Keratinocyte (primary cell): ENCODE measurements around the gene CCDC71. TPM values are rescaled to one million over a fixed set of nuclear protein-coding genes. Genes with fewer than 3 reads are reported as not detected.

Source experiments
- DNase-seq: peaks from one replicate; pipeline ENCODE4 v3.0.0-alpha.2; 2011; ENCODE audit warnings: low read depth, missing footprints, low spot score
- FAIRE-seq: peaks from 2 replicates; lab custom pipeline; 2011; peaks lifted over from hg19 to GRCh38; lab: Jason Lieb, UNC
- H2AFZ ChIP-seq: 2 replicates; pipeline ENCODE4 v1.6.0; 2012; ENCODE audit warnings: low read length, control low read depth, inconsistent platforms; ENCODE audit not compliant: control insufficient read depth
- H3K27ac ChIP-seq: 2 replicates; pipeline ENCODE4 v1.5.1; 2011; ENCODE audit warnings: low read length; ENCODE audit not compliant: control insufficient read depth, insufficient read depth
- H3K27me3 ChIP-seq: 3 replicates; pipeline ENCODE4 v1.6.0; 2011; ENCODE audit warnings: low read length; ENCODE audit not compliant: control insufficient read depth, insufficient read depth; ENCODE audit errors: extremely low read depth
- H3K36me3 ChIP-seq, 2 experiments: 2 replicates in 1 of 2; 3 replicates in 1 of 2; pipeline ENCODE4 v1.5.1; 2011; ENCODE audit warnings: low read length in 2 of 2, mild to moderate bottlenecking in 1 of 2; ENCODE audit not compliant: control insufficient read depth in 2 of 2, insufficient read depth in 2 of 2; ENCODE audit errors: extremely low read depth in 1 of 2
- H3K4me1 ChIP-seq: 3 replicates; pipeline ENCODE4 v1.5.1; 2011; ENCODE audit warnings: low read length; ENCODE audit not compliant: control insufficient read depth, insufficient read depth; ENCODE audit errors: extremely low read depth
- H3K4me2 ChIP-seq: 3 replicates; pipeline ENCODE4 v1.6.0; 2011; ENCODE audit warnings: low read depth, low read length; ENCODE audit not compliant: control insufficient read depth, insufficient read depth; ENCODE audit errors: extremely low read depth
- H3K4me3 ChIP-seq, 3 experiments: fragments of 200-600 bp in 1 of 3; sonication (generic) in 1 of 3; 2 replicates in 2 of 3; 3 replicates in 1 of 3; pipeline ENCODE4 v1.5.1; 2011 to 2016; ENCODE audit warnings: low read length in 3 of 3, mild to moderate bottlenecking in 3 of 3, control low read depth in 2 of 3, inconsistent platforms in 1 of 3, low read depth in 1 of 3, mixed read lengths in 1 of 3, mixed run types in 1 of 3, moderate library complexity in 1 of 3; ENCODE audit not compliant: control insufficient read depth in 2 of 3, insufficient read depth in 2 of 3; ENCODE audit errors: extremely low read depth in 1 of 3
- H3K79me2 ChIP-seq: 2 replicates; pipeline ENCODE4 v1.6.0; 2012; ENCODE audit warnings: low read length; ENCODE audit not compliant: control insufficient read depth, insufficient read depth
- H3K9ac ChIP-seq: 3 replicates; pipeline ENCODE4 v1.6.0; 2011; ENCODE audit warnings: low read length; ENCODE audit not compliant: control insufficient read depth, insufficient read depth; ENCODE audit errors: extremely low read depth
- H3K9me1 ChIP-seq: 3 replicates; pipeline ENCODE4 v1.6.0; 2011; ENCODE audit warnings: low read length; ENCODE audit not compliant: control insufficient read depth, insufficient read depth; ENCODE audit errors: extremely low read depth
- H3K9me3 ChIP-seq: 2 replicates; pipeline ENCODE4 v1.5.1; 2012; ENCODE audit warnings: low read depth, low read length; ENCODE audit not compliant: control insufficient read depth
- H4K20me1 ChIP-seq: 3 replicates; pipeline ENCODE4 v1.6.0; 2011; ENCODE audit warnings: low read length; ENCODE audit not compliant: control insufficient read depth, insufficient read depth; ENCODE audit errors: extremely low read depth
- CTCF ChIP-seq, 3 experiments: IDR thresholded peaks in 1 of 3; conservative IDR thresholded peaks in 1 of 3; optimal IDR thresholded peaks in 1 of 3; 2 replicates in 2 of 3; 3 replicates in 1 of 3; pipeline versions ENCODE3 to v1.5.1; 2011; ENCODE audit warnings: low read length in 3 of 3, mild to moderate bottlenecking in 3 of 3, moderate library complexity in 2 of 3, control low read depth in 1 of 3, inconsistent platforms in 1 of 3; ENCODE audit not compliant: insufficient read depth in 2 of 3; ENCODE audit errors: extremely low read depth in 1 of 3
- EZH2 ChIP-seq: IDR thresholded peaks from one replicate; pipeline ENCODE4 v1.6.1; 2012; ENCODE audit warnings: inconsistent platforms, mild to moderate bottlenecking, low read length, moderate library complexity
- dilution Hi-C: fragments of 300-500 bp; cut with MboI; formaldehyde crosslinking; loops from one replicate; pipeline ENCODE4 v1.7.0; 2020; ENCODE audit warnings: low sequenced_read_pairs; ENCODE audit not compliant: extremely low pct_ligation_motif_present
- polyA plus RNA-seq, 5 experiments: library from polyadenylated mRNA; depleted of rRNA in 3 of 5; stranded (reverse) in 3 of 5; stranded (forward) in 1 of 5; unstranded in 1 of 5; fragments of >200 nt; gene quantifications; 1 replicate in 1 of 5; 2 replicates in 3 of 5; 3 replicates in 1 of 5; pipeline versions ENCODE4 v1.2.1 to v1.2.3, GENCODE V29; 2011 to 2012; ENCODE audit warnings: missing spikeins in 2 of 5, low read depth in 1 of 5, low replicate concordance in 1 of 5

The CCDC71 gene
- polyA plus RNA-seq, 1 donor (not counting 4 experiments of a cell fraction or from before 2014, with no cell fraction given), result 18.8 TPM

- dilution Hi-C loops, result no loop called here
- H3K4me3 ChIP-seq, result no peak overlapping the region
- no peaks in the 10 kb centered on the region for H3K36me3 ChIP-seq
- no peaks in the 10 kb centered on the region for H3K79me2 ChIP-seq
- H3K9me1 ChIP-seq, result no peaks in the 10 kb centered on the region
- FAIRE-seq, result no peak
- H3K9me3 ChIP-seq, result no peaks in the 10 kb centered on the region
- no peak for TF ChIP-seq CTCF (optimal IDR thresholded peaks at IDR 0.05 in 1 of 3, IDR thresholded peaks at IDR 0.05 in 1 of 3, conservative IDR thresholded peaks at IDR 0.05 in 1 of 3; ENCODE audit: extremely low read depth in 1 of 3, insufficient read depth in 2 of 3, low read length in 3 of 3)
- no peak for TF ChIP-seq EZH2
- no peak overlapping the region for H3K4me2 ChIP-seq
- H3K9ac ChIP-seq, result no peak overlapping the region
- DNase-seq, result no peak
- no peak overlapping the region for H2AFZ ChIP-seq
- H3K27ac ChIP-seq, result no peak overlapping the region
- no peaks in the 10 kb centered on the region for H4K20me1 ChIP-seq
- H3K4me1 ChIP-seq, result no peaks in the 10 kb centered on the region
- H3K27me3 ChIP-seq, result peaks cover 8% of the 10 kb centered on the region
Observed at GRCh38 chr3:49199239-49199899, 33.2 kb upstream of the CCDC71 start.

- Histone ChIP-seq H4K20me1 (no peaks in the 10 kb centered on the region), H3K36me3 (no peaks in the 10 kb centered on the region), H3K79me2 (no peaks in the 10 kb centered on the region), H3K9me1 (no peaks in the 10 kb centered on the region), H3K27me3 (peaks cover 8% of the 10 kb centered on the region), H3K9me3 (no peaks in the 10 kb centered on the region), H2AFZ (no peak overlapping the region), H3K27ac (no peak overlapping the region), H3K4me2 (no peak overlapping the region), H3K4me1 (no peaks in the 10 kb centered on the region), H3K9ac (no peak overlapping the region), H3K4me3 (no peak overlapping the region)
- dilution Hi-C loops, result no loop called here
- no peak for TF ChIP-seq CTCF (optimal IDR thresholded peaks at IDR 0.05 in 1 of 3, IDR thresholded peaks at IDR 0.05 in 1 of 3, conservative IDR thresholded peaks at IDR 0.05 in 1 of 3; ENCODE audit: extremely low read depth in 1 of 3, insufficient read depth in 2 of 3, low read length in 3 of 3)
- no peak for TF ChIP-seq EZH2
- DNase-seq, result no peak
- no peak for FAIRE-seq
Observed at GRCh38 chr3:49198611-49199230, 32.6 kb upstream of the CCDC71 start.
